WTC11 (cell line): ENCODE data around the gene TNNI3K.

Source experiments
- FOXJ3 ChIP-seq: sonication (generic); formaldehyde crosslinking; IDR thresholded peaks from 2 replicates; pipeline ENCODE4 v1.9.0; 2021; ENCODE audit warnings: missing genetic modification reagents, mild to moderate bottlenecking, borderline replicate concordance
- PRDM15 ChIP-seq: sonication (generic); formaldehyde crosslinking; IDR thresholded peaks from 2 replicates; pipeline ENCODE4 v1.8.0; 2022; ENCODE audit warnings: missing genetic modification reagents
- RELA ChIP-seq: sonication (generic); formaldehyde crosslinking; IDR thresholded peaks from 2 replicates; pipeline ENCODE4 v1.8.1; 2022; ENCODE audit warnings: missing genetic modification reagents, mild to moderate bottlenecking, borderline replicate concordance
- TEAD4 ChIP-seq: sonication (generic); formaldehyde crosslinking; IDR thresholded peaks from 2 replicates; pipeline ENCODE4 v1.8.0; 2022; ENCODE audit warnings: mild to moderate bottlenecking, missing genetic modification reagents
- ZBTB21 ChIP-seq: sonication (generic); formaldehyde crosslinking; IDR thresholded peaks from 2 replicates; pipeline ENCODE4 v1.8.1; 2023; ENCODE audit warnings: mild to moderate bottlenecking, missing genetic modification reagents, borderline replicate concordance
- ZNF138 ChIP-seq: sonication (generic); formaldehyde crosslinking; conservative IDR thresholded peaks from 2 replicates; pipeline ENCODE4 v1.8.1; 2022; ENCODE audit warnings: mild to moderate bottlenecking, moderate library complexity, missing genetic modification reagents
- TF ChIP-seq, protein P1 (sequence below): fragments of 200-600 bp; IDR thresholded peaks from 2 replicates; pipeline ENCODE4 v1.8.0; 2022; ENCODE audit warnings: antibody characterized with exemption
- TF ChIP-seq, protein P2 (sequence below): sonication (generic); formaldehyde crosslinking; IDR thresholded peaks from 2 replicates; pipeline ENCODE4 v1.8.1; 2022; ENCODE audit warnings: low read depth, mild to moderate bottlenecking, moderate library complexity, missing genetic modification reagents, borderline replicate concordance
- TF ChIP-seq, protein P3 (sequence below): sonication (generic); formaldehyde crosslinking; IDR thresholded peaks from 2 replicates; pipeline ENCODE4 v1.8.1; 2023; ENCODE audit warnings: mild to moderate bottlenecking, missing genetic modification reagents, borderline replicate concordance
- TF ChIP-seq, protein P4 (sequence below): sonication (generic); formaldehyde crosslinking; IDR thresholded peaks from 2 replicates; pipeline ENCODE4 v1.8.0; 2022; ENCODE audit warnings: mild to moderate bottlenecking, missing genetic modification reagents
- TF ChIP-seq, protein P5 (sequence below): sonication (generic); formaldehyde crosslinking; IDR thresholded peaks from 2 replicates; pipeline ENCODE4 v1.8.0; 2023; ENCODE audit warnings: missing genetic modification reagents, mild to moderate bottlenecking, borderline replicate concordance

- TF ChIP-seq, protein P1, sequence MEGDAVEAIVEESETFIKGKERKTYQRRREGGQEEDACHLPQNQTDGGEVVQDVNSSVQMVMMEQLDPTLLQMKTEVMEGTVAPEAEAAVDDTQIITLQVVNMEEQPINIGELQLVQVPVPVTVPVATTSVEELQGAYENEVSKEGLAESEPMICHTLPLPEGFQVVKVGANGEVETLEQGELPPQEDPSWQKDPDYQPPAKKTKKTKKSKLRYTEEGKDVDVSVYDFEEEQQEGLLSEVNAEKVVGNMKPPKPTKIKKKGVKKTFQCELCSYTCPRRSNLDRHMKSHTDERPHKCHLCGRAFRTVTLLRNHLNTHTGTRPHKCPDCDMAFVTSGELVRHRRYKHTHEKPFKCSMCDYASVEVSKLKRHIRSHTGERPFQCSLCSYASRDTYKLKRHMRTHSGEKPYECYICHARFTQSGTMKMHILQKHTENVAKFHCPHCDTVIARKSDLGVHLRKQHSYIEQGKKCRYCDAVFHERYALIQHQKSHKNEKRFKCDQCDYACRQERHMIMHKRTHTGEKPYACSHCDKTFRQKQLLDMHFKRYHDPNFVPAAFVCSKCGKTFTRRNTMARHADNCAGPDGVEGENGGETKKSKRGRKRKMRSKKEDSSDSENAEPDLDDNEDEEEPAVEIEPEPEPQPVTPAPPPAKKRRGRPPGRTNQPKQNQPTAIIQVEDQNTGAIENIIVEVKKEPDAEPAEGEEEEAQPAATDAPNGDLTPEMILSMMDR = no peak
- TF ChIP-seq RELA = no peak
- TF ChIP-seq, protein P2, sequence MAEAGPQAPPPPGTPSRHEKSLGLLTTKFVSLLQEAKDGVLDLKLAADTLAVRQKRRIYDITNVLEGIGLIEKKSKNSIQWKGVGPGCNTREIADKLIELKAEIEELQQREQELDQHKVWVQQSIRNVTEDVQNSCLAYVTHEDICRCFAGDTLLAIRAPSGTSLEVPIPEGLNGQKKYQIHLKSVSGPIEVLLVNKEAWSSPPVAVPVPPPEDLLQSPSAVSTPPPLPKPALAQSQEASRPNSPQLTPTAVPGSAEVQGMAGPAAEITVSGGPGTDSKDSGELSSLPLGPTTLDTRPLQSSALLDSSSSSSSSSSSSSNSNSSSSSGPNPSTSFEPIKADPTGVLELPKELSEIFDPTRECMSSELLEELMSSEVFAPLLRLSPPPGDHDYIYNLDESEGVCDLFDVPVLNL (CRISPR knock-in tag) = no peak
- no peak for TF ChIP-seq TEAD4 (CRISPR knock-in tag)
- TF ChIP-seq ZNF138 (CRISPR knock-in tag) = no peak
- no peak for TF ChIP-seq ZBTB21 (CRISPR knock-in tag)
- no peak for TF ChIP-seq FOXJ3 (CRISPR knock-in tag)
- TF ChIP-seq, protein P3, sequence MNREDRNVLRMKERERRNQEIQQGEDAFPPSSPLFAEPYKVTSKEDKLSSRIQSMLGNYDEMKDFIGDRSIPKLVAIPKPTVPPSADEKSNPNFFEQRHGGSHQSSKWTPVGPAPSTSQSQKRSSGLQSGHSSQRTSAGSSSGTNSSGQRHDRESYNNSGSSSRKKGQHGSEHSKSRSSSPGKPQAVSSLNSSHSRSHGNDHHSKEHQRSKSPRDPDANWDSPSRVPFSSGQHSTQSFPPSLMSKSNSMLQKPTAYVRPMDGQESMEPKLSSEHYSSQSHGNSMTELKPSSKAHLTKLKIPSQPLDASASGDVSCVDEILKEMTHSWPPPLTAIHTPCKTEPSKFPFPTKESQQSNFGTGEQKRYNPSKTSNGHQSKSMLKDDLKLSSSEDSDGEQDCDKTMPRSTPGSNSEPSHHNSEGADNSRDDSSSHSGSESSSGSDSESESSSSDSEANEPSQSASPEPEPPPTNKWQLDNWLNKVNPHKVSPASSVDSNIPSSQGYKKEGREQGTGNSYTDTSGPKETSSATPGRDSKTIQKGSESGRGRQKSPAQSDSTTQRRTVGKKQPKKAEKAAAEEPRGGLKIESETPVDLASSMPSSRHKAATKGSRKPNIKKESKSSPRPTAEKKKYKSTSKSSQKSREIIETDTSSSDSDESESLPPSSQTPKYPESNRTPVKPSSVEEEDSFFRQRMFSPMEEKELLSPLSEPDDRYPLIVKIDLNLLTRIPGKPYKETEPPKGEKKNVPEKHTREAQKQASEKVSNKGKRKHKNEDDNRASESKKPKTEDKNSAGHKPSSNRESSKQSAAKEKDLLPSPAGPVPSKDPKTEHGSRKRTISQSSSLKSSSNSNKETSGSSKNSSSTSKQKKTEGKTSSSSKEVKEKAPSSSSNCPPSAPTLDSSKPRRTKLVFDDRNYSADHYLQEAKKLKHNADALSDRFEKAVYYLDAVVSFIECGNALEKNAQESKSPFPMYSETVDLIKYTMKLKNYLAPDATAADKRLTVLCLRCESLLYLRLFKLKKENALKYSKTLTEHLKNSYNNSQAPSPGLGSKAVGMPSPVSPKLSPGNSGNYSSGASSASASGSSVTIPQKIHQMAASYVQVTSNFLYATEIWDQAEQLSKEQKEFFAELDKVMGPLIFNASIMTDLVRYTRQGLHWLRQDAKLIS = no peak
- TF ChIP-seq, protein P4, sequence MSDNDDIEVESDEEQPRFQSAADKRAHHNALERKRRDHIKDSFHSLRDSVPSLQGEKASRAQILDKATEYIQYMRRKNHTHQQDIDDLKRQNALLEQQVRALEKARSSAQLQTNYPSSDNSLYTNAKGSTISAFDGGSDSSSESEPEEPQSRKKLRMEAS (CRISPR knock-in tag) = no peak
- no peak for TF ChIP-seq PRDM15
- TF ChIP-seq, protein P5, sequence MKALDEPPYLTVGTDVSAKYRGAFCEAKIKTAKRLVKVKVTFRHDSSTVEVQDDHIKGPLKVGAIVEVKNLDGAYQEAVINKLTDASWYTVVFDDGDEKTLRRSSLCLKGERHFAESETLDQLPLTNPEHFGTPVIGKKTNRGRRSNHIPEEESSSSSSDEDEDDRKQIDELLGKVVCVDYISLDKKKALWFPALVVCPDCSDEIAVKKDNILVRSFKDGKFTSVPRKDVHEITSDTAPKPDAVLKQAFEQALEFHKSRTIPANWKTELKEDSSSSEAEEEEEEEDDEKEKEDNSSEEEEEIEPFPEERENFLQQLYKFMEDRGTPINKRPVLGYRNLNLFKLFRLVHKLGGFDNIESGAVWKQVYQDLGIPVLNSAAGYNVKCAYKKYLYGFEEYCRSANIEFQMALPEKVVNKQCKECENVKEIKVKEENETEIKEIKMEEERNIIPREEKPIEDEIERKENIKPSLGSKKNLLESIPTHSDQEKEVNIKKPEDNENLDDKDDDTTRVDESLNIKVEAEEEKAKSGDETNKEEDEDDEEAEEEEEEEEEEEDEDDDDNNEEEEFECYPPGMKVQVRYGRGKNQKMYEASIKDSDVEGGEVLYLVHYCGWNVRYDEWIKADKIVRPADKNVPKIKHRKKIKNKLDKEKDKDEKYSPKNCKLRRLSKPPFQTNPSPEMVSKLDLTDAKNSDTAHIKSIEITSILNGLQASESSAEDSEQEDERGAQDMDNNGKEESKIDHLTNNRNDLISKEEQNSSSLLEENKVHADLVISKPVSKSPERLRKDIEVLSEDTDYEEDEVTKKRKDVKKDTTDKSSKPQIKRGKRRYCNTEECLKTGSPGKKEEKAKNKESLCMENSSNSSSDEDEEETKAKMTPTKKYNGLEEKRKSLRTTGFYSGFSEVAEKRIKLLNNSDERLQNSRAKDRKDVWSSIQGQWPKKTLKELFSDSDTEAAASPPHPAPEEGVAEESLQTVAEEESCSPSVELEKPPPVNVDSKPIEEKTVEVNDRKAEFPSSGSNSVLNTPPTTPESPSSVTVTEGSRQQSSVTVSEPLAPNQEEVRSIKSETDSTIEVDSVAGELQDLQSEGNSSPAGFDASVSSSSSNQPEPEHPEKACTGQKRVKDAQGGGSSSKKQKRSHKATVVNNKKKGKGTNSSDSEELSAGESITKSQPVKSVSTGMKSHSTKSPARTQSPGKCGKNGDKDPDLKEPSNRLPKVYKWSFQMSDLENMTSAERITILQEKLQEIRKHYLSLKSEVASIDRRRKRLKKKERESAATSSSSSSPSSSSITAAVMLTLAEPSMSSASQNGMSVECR = no peak
Observed at GRCh38 chr1:74513411-74514300, 278.5 kb downstream of the TNNI3K start.
